Neural progenitor cell (in vitro differentiated cells): Measurements from ENCODE around the gene LGR4.

Source experiments
- CTCF ChIP-seq: fragments of 200-600 bp; sonication (generic); IDR thresholded peaks from 2 replicates; pipeline ENCODE4 v1.5.1; 2017; ENCODE audit warnings: antibody characterized with exemption, mild to moderate bottlenecking
- EZH2 ChIP-seq: fragments of 200-600 bp; sonication (generic); IDR thresholded peaks from 2 replicates; pipeline ENCODE4 v1.6.1; 2017; ENCODE audit warnings: antibody characterized with exemption, mild to moderate bottlenecking, moderate library complexity
- EZH2phosphoT487 ChIP-seq: fragments of 200-600 bp; sonication (generic); IDR thresholded peaks from 2 replicates; pipeline ENCODE4 v1.6.1; 2017; ENCODE audit warnings: antibody characterized with exemption

GRCh38 chr11:27477243-27477642 is 4.7 kb upstream of the LGR4 start:
- TF ChIP-seq CTCF: no peak
- no peak for TF ChIP-seq EZH2
- TF ChIP-seq EZH2phosphoT487: no peak
